GM12875 (cell line): ENCODE data around the gene ZBTB7C.

Experiments
- H3K4me3 ChIP-seq: one replicate; pipeline ENCODE4 v1.5.1; 2011; ENCODE audit warnings: low read depth, low read length, control low read depth
- TF ChIP-seq, protein P1 (sequence below): IDR thresholded peaks from 2 replicates; pipeline ENCODE4 v1.5.1; 2011; ENCODE audit warnings: low read depth, mild to moderate bottlenecking, control low read depth, inconsistent platforms, low read length, moderate library complexity, borderline replicate concordance; ENCODE audit not compliant: insufficient read depth

Gene ZBTB7C

DNA sequence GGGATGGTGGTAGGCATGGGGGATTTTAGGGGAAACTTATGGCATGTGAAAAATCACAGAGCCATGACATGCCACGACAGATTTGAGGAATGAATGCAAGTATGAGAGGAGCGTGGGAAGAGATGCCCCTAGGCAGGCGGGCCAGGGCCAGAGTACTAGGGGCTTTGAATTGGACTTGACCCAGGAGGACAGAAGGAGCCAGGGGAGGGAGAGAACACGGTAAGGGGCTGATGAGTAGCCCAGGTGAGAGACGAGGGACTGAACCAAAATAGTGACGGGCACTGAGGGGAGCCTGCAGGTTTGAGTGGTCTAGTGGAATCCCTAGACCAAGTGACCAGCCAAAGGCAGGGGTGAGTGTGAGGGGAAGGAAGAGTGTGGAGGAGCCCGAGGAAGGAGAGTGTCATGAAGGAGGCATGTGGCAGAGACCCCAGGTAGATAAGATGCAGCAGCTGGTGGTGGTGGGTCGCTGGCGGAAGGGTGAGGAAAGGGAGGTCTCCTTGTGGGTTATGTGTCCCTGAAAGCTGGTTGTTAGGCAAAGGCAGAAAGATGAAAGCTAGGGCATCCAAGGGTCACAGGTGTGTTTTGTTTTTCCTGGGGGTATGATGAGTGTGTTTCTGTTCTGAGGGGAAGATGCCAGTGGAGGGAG is 48.7 kb downstream of the ZBTB7C start:
- H3K4me3 ChIP-seq, result no peak overlapping the region
- TF ChIP-seq, protein P1, sequence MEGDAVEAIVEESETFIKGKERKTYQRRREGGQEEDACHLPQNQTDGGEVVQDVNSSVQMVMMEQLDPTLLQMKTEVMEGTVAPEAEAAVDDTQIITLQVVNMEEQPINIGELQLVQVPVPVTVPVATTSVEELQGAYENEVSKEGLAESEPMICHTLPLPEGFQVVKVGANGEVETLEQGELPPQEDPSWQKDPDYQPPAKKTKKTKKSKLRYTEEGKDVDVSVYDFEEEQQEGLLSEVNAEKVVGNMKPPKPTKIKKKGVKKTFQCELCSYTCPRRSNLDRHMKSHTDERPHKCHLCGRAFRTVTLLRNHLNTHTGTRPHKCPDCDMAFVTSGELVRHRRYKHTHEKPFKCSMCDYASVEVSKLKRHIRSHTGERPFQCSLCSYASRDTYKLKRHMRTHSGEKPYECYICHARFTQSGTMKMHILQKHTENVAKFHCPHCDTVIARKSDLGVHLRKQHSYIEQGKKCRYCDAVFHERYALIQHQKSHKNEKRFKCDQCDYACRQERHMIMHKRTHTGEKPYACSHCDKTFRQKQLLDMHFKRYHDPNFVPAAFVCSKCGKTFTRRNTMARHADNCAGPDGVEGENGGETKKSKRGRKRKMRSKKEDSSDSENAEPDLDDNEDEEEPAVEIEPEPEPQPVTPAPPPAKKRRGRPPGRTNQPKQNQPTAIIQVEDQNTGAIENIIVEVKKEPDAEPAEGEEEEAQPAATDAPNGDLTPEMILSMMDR, result no peak

DNA sequence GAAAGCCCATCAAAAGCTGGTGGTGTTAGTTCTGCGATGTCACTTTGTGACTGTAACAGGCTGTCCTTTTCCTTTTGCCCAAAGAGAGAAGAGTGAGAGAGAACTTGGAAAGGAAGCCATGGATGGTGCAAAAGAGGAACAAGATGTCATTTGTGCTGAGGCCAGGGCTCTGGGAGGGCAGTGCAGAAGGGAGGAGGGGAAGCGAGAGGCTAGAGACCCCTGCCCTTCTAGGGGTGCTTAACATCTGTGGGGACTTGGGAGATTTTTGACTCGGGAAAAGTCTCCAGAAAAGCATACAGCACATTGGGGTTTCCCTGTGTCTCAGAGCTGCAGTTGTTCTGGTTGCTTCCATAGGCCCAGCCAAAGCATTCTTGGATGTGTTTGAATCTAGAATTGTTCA is 49.6 kb downstream of the ZBTB7C start:
- no peak overlapping the region for H3K4me3 ChIP-seq
- TF ChIP-seq, protein P1, result no peak

DNA sequence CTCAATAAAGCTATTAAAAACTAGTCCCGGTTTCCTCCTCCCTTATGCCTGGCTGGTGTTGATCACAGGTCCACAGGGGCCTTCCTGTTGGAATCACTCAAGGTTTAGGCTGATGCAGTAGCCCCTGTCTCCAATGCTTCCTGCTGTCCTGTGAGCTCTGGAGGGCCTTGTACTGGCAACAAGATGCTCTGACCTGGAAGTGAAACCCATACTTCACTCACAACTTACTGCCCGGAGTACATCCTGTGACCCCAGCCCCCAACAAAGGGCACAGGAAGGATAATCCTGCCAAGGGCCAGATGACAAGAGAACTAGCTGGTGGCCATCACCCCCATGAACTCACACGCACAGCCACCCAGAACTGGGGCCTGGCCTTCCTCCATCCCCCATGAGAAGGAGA is 50.3 kb downstream of the ZBTB7C start:
- no peak overlapping the region for H3K4me3 ChIP-seq
- TF ChIP-seq, protein P1, result no peak

DNA sequence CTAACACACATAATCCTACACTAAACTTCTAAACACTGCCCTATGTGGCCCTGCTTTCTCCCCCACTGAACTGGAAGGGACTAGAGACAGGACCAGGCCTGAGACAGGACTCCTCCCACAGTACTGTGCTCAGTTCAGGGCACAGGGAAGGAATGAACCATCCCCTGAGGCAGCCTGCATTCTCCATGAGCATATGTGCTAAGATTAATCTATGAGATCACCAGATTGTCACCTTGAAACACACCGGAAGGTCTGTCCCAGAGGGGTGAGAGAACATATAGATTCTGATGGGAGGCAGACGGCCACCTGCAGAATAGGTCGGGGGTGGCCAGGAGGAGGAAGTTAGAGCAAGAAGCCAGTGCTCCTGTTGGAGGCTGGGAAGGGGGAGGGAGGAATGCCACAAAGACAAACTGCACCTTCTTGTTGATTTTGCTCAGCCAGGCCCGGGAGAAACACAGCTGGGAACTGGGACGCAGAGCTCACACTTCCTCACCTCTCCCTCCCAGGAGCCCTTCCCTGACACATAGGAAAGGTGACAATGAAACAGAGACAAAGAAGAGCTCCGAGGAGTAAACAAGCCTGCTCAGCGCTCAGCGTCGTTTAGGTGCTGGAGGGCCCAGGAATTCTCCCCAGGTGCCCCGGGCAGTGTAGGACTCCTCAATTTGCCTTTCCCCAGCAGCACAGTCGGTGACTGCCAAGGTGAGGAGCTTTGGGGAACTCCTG is 52.1 kb downstream of the ZBTB7C start:
- TF ChIP-seq, protein P1, result no peak

DNA sequence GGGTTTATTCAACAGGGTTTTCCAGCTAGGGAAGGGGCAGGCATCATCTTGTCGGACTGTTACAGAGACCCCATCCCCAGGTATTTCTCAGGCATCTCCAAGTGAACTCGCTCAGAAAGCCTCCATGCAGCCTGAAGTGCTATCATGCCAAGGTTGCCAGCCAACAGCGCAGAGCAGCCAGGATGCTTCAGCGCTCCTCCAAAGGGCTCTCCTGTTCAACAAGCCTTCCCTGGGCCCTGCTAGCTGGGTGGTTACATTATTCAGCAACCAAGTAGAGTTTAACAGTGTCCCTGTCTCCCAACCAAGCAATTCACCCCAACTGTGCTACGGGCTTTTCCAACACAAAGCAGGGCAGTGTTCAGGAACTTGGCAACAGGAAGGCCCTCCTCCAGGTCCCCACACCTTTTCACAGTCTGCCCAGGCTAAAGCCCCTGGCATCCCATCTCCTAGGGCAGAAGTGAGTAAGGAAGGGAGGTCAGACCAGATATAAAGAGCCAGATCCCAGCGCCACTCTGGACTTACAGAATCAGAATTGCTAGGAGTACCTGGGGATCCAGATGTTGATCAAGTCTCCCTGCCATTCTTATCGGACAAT is 52.9 kb downstream of the ZBTB7C start:
- TF ChIP-seq, protein P1, result no peak
- H3K4me3 ChIP-seq, result no peak overlapping the region

More for the DNA sequence above, 52.1 kb downstream of the ZBTB7C start:
- H3K4me3 ChIP-seq, result no peak overlapping the region

DNA sequence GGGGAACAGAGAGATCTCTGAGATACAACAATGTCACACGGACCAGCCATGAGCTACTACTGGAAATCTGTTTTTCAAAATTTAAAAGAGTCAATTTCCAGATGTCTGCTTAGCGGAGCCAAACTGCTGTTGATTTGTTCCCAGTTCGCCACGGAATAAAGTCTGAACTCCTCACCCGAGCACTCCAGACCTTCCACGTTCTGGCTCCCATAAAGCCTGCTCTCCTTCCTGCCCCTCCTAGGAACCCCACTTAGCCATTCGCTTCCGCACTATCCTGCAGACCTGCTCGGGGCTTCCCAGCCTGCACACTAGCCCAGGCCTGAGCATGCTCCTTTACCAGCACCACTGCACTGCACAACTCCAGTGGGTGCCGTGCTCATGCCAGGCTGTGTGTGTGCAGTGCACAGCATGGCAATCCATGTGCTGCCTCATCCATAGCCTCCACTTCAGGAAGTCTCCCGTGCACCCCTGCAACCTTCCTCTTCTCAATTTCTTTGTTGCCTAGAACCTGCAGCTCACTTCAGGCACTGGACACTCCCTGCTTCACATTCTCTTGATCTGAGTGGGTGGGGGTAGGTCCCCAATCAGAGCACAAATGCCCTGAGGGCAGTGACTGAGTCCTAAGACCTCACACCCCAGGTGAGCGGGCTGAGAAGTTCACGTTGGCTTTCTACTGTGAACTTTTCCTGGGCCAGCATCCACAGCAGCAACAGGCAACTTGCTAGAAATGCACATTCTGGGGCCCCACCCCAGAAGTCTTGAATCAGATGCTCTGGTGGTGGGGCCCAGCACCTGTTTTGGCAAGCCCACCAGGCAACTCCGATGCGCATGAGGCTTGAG is 53.7 kb downstream of the ZBTB7C start:
- TF ChIP-seq, protein P1, result no peak
- H3K4me3 ChIP-seq, result no peak overlapping the region
